Sigmoid colon (tissue), 7 donors: ENCODE measurements around the gene BAD. TPM values are rescaled to one million over a fixed set of nuclear protein-coding genes. Genes with fewer than 3 reads are reported as not detected.
A peak's percentile ranks its signal among the peaks of the same experiment; 100 is the strongest.

ENCODE experiments used
- DNase-seq: peaks from one replicate; pipeline ENCODE4 v3.0.0-alpha.2; 2019
- H3K27ac ChIP-seq, 4 donors: fragments of 200-600 bp; sonication (generic); one replicate each; pipeline ENCODE4 v1.5.1; 2016 to 2019; ENCODE audit warnings: mild to moderate bottlenecking in 1 of 4
- H3K27me3 ChIP-seq, 3 donors: fragments of 200-600 bp; sonication (generic); one replicate each; pipeline ENCODE4 v1.5.1; 2019; ENCODE audit warnings: mild to moderate bottlenecking in 1 of 3
- H3K36me3 ChIP-seq, 4 donors: fragments of 200-600 bp; sonication (generic); one replicate each; pipeline ENCODE4 v1.5.1; 2016 to 2019
- H3K4me1 ChIP-seq, 4 donors: fragments of 200-600 bp; sonication (generic); one replicate each; pipeline ENCODE4 v1.5.1; 2017 to 2019
- H3K4me3 ChIP-seq, 4 donors: fragments of 200-600 bp; sonication (generic); one replicate each; pipeline ENCODE4 v1.5.1; 2017 to 2019; ENCODE audit warnings: mild to moderate bottlenecking in 2 of 4, moderate library complexity in 1 of 4
- H3K9me3 ChIP-seq, 4 donors: fragments of 200-600 bp in 3 of 4; sonication (generic) in 3 of 4; one replicate each; pipeline versions ENCODE4 v1.5.1 to v1.6.1; 2013 to 2019
- EP300 ChIP-seq, 4 donors: sonication (generic); formaldehyde crosslinking; IDR thresholded peaks; one replicate each; pipeline ENCODE4 v1.6.1; 2017; ENCODE audit warnings: antibody characterized with exemption in 4 of 4
- POLR2A ChIP-seq, 2 donors: fragments of 450-650 bp; IDR thresholded peaks; one replicate each; pipeline ENCODE4 v1.6.1; 2016; ENCODE audit warnings: antibody characterized with exemption in 2 of 2, mild to moderate bottlenecking in 2 of 2, moderate library complexity in 2 of 2
- POLR2AphosphoS5 ChIP-seq, 4 donors: sonication (generic); formaldehyde crosslinking; IDR thresholded peaks; one replicate each; pipeline ENCODE4 v1.6.1; 2017; ENCODE audit warnings: antibody characterized with exemption in 4 of 4
- WGBS, 2 donors: extraction: QIAGEN DNeasy Blood & Tissue Kit; methylation state at CpG; one replicate each; pipeline ENCODE4 v1.1.7; 2013; 5-methylcytosine and 5-hydroxymethylcytosine counted together
- intact Hi-C: fragments of 100-400 bp; cut with DNase I; formaldehyde crosslinking; loops from one replicate; pipeline ENCODE4 v1.15.1; 2023
- polyA plus RNA-seq, 3 donors: library from polyadenylated mRNA; stranded (reverse); fragments of 200-250 nt; gene quantifications; one replicate each; pipeline ENCODE4 v1.2.3, GENCODE V29; 2013
- small RNA-seq, 3 donors: library from RNA; depleted of rRNA; stranded (forward); fragments of <200 nt; gene quantifications; one replicate each; pipeline ENCODE3, GENCODE V24; 2016
- total RNA-seq, 4 donors: library from RNA; depleted of rRNA; stranded (reverse); fragments of >200 nt; gene quantifications; one replicate each; pipeline ENCODE4 v1.1.0, GENCODE V29; 2016
- TF ChIP-seq, protein P1 (sequence below), 4 experiments: fragments of 450-650 bp in 3 of 4; fragments of 200-600 bp in 1 of 4; IDR thresholded peaks; one replicate each; pipeline ENCODE4 v1.5.1; 2016 to 2019; ENCODE audit warnings: antibody characterized with exemption in 4 of 4, mild to moderate bottlenecking in 3 of 4, moderate library complexity in 2 of 4
- donor health status: healthy with polysubstance abuse.
- donor health status: Bipolar disorder and iron deficiency.
- donor health status: healthy.

Gene BAD
- total and polyA plus RNA-seq, 7 donors, result 95.3 to 264 (median 127) TPM

DNA sequence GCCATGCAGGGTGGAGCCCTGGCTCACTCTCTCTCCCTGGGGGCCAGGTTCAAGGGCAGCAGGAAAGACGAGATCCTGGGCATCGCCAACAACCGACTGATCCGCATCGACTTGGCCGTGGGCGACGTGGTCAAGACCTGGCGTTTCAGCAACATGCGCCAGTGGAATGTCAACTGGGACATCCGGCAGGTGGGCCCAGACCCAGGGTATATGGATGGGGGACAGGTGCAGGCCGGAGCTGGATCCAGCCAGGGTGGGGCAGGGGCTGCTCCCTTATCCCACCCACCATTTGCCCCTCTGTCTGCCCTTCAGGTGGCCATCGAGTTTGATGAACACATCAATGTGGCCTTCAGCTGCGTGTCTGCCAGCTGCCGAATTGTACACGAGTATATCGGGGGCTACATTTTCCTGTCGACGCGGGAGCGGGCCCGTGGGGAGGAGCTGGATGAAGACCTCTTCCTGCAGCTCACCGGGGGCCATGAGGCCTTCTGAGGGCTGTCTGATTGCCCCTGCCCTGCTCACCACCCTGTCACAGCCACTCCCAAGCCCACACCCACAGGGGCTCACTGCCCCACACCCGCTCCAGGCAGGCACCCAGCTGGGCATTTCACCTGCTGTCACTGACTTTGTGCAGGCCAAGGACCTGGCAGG is 61.3 kb downstream of the BAD start:
- peak; percentile 63 for DNase-seq
- Histone ChIP-seq H3K4me3 (no peak overlapping the region), H3K4me1 (peaks cover 0 to 31% (median 26%) of the 10 kb centered on the region in 4 donors), H3K27ac (no peak overlapping the region), H3K9me3 (no peaks in the 10 kb centered on the region), H3K36me3 (peaks cover 0 to 21% (median 0%) of the 10 kb centered on the region in 4 donors), H3K27me3 (no peaks in the 10 kb centered on the region)
- TF ChIP-seq, protein P1, sequence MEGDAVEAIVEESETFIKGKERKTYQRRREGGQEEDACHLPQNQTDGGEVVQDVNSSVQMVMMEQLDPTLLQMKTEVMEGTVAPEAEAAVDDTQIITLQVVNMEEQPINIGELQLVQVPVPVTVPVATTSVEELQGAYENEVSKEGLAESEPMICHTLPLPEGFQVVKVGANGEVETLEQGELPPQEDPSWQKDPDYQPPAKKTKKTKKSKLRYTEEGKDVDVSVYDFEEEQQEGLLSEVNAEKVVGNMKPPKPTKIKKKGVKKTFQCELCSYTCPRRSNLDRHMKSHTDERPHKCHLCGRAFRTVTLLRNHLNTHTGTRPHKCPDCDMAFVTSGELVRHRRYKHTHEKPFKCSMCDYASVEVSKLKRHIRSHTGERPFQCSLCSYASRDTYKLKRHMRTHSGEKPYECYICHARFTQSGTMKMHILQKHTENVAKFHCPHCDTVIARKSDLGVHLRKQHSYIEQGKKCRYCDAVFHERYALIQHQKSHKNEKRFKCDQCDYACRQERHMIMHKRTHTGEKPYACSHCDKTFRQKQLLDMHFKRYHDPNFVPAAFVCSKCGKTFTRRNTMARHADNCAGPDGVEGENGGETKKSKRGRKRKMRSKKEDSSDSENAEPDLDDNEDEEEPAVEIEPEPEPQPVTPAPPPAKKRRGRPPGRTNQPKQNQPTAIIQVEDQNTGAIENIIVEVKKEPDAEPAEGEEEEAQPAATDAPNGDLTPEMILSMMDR (IDR thresholded peaks at IDR 0.05), result no peak
- TF ChIP-seq POLR2A (IDR thresholded peaks at IDR 0.05) (no peak), EP300 (IDR thresholded peaks at IDR 0.05) (no peak), POLR2AphosphoS5 (IDR thresholded peaks at IDR 0.05) (no peak)
- WGBS, 2 donors, result 77 to 87% methylated on average over 24 of the region's 24 CpGs
- intact Hi-C loops, result no loop called here

DNA sequence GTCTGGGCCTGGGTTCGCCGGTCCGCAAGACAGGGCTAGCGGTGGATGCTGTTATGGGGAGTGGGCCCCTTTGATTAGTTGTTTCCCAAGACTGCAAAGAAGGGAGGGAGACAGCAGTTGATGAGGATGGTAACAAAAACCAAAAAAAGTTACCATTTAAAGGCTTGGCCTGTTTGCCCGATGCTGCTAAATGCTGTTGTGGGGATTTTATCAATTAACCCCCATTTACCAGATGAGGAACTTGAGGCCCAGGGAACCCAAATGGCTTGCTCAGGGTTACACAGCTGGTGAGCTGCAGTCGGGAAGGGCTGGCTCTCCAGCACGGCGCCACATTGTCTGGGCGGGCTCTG is 61.8 kb downstream of the BAD start:
- no peak overlapping the region for H3K4me3 ChIP-seq
- H3K4me1 ChIP-seq, result peaks cover 0 to 26% (median 23%) of the 10 kb centered on the region in 4 donors
- 82 to 88% methylated on average over 9 of the region's 9 CpGs for WGBS, 2 donors
- H3K36me3 ChIP-seq, result peaks cover 0 to 21% (median 0%) of the 10 kb centered on the region in 4 donors
- no peak overlapping the region for H3K27ac ChIP-seq
- no peaks in the 10 kb centered on the region for H3K27me3 ChIP-seq
- H3K9me3 ChIP-seq, result no peaks in the 10 kb centered on the region
- DNase-seq, result no peak
- no peak for TF ChIP-seq POLR2AphosphoS5 (IDR thresholded peaks at IDR 0.05)
- TF ChIP-seq, protein P1 (IDR thresholded peaks at IDR 0.05), result no peak
- no peak for TF ChIP-seq EP300 (IDR thresholded peaks at IDR 0.05)
- TF ChIP-seq POLR2A (IDR thresholded peaks at IDR 0.05), result no peak
- intact Hi-C loops, result no loop called here

DNA sequence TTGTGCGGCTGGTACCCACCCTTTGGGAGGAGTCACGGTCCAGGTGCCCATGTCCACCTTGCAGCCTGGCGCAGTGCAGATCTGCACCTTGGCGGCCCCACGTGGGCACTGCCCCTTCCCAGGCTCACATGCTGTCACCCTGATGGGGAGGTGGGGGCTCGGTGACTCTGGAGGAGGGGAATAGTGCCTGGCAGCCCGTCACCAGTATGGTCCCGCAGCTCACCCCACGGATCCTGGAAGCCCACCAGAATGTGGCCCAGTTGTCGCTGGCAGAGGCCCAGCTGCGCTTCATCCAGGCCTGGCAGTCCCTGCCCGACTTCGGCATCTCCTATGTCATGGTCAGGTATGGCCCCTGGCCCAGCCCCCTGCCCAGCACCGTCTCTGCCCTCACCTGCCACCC is 63.7 kb downstream of the BAD start:
- no peak for DNase-seq
- no peak for TF ChIP-seq POLR2AphosphoS5 (IDR thresholded peaks at IDR 0.05)
- Histone ChIP-seq H3K9me3 (no peaks in the 10 kb centered on the region), H3K27me3 (no peaks in the 10 kb centered on the region), H3K4me1 (peaks cover 0 to 11% (median 11%) of the 10 kb centered on the region in 4 donors), H3K36me3 (peaks cover 0 to 21% (median 0%) of the 10 kb centered on the region in 4 donors), H3K4me3 (no peak overlapping the region), H3K27ac (no peak overlapping the region)
- intact Hi-C loops, result no loop called here
- 91 to 95% methylated on average over 14 of the region's 14 CpGs for whole genome bisulfite sequencing, 2 donors

DNA sequence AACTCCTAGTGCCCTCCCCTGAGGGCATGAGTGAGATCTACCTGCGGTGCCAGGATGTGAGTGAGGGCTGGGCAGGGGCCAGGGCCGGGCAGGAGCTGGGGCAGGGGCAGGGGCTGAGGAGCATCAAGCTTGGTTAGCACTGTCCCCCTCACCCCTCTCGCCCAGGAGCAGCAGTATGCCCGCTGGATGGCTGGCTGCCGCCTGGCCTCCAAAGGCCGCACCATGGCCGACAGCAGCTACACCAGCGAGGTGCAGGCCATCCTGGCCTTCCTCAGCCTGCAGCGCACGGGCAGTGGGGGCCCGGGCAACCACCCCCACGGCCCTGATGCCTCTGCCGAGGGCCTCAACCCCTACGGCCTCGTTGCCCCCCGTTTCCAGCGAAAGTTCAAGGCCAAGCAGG is 64.2 kb downstream of the BAD start:
- 91 to 92% methylated on average over 17 of the region's 17 CpGs for WGBS, 2 donors
- H3K4me1 ChIP-seq, result peaks cover 0 to 7% (median 6%) of the 10 kb centered on the region in 4 donors
- no peak for DNase-seq
- peaks cover 0 to 21% (median 0%) of the 10 kb centered on the region in 4 donors for H3K36me3 ChIP-seq
- H3K9me3 ChIP-seq, result no peaks in the 10 kb centered on the region
- H3K27me3 ChIP-seq, result no peaks in the 10 kb centered on the region
- intact Hi-C loops, result no loop called here
- H3K4me3 ChIP-seq, result no peak overlapping the region
- no peak overlapping the region for H3K27ac ChIP-seq
- TF ChIP-seq POLR2AphosphoS5 (IDR thresholded peaks at IDR 0.05), result no peak
- no peak for TF ChIP-seq EP300 (IDR thresholded peaks at IDR 0.05)
- no peak for TF ChIP-seq POLR2A (IDR thresholded peaks at IDR 0.05)
- TF ChIP-seq, protein P1 (IDR thresholded peaks at IDR 0.05), result no peak

Small RNA genes within 50 kb of the gene (small RNA-seq; reads per million reads assigned to genes)
- gene RF00019, result 0 reads per million in 3 donors

Other genes starting within 250 kb of the BAD start
- gene FLRT1, start 248.7 kb downstream of the BAD start, total RNA-seq, result 1 to 10 TPM in 3 of 4 donors, under 1 TPM in 1; 0.99 to 6.9 (median 3.1) TPM
- under 1 TPM in 1 of 3 donors, not detected in 2; 0.66 TPM for gene FLRT1, start 248.7 kb downstream of the BAD start, polyA plus RNA-seq
- gene MACROD1, start 118.6 kb downstream of the BAD start, total RNA-seq, result 10 to 100 TPM; 23.3 to 33.9 (median 25.8) TPM
- gene MACROD1, start 118.6 kb downstream of the BAD start, polyA plus RNA-seq, result 10 to 100 TPM; 14.2 to 16.8 (median 14.8) TPM
- 10 to 100 TPM; 58.2 to 90.3 (median 81.0) TPM for gene STIP1, start 98.5 kb downstream of the BAD start, total RNA-seq
- gene STIP1, start 98.5 kb downstream of the BAD start, polyA plus RNA-seq, result 10 to 100 TPM; 38.4 to 84.3 (median 50.2) TPM
- gene FERMT3, start 77.9 kb downstream of the BAD start, total RNA-seq, result 10 to 100 TPM; 15.0 to 26.2 (median 20.3) TPM
- 10 to 100 TPM; 15.3 to 41.5 (median 20.4) TPM for gene FERMT3, start 77.9 kb downstream of the BAD start, polyA plus RNA-seq
- gene TRPT1, start 58.5 kb downstream of the BAD start, total RNA-seq, result 10 to 100 TPM; 45.7 to 80.6 (median 62.9) TPM
- gene TRPT1, start 58.5 kb downstream of the BAD start, polyA plus RNA-seq, result 10 to 100 TPM; 70.8 to 82.8 (median 82.3) TPM
- 10 to 100 TPM; 41.4 to 64.8 (median 50.1) TPM for gene NUDT22, start 58.4 kb downstream of the BAD start, total RNA-seq
- 100 to 1,000 TPM in 2 of 3 donors, 10 to 100 TPM in 1; 91.3 to 130 (median 116) TPM for gene NUDT22, start 58.4 kb downstream of the BAD start, polyA plus RNA-seq
- gene DNAJC4, start 54.1 kb downstream of the BAD start, total RNA-seq, result 10 to 100 TPM; 25.7 to 37.1 (median 28.1) TPM
- gene DNAJC4, start 54.1 kb downstream of the BAD start, polyA plus RNA-seq, result 10 to 100 TPM; 27.5 to 68.1 (median 58.3) TPM
- gene VEGFB, start 50.1 kb downstream of the BAD start, total RNA-seq, result 100 to 1,000 TPM in 2 of 4 donors, 10 to 100 TPM in 2; 76.7 to 117 (median 98.4) TPM
- 10 to 100 TPM; 23.4 to 94.9 (median 42.6) TPM for gene VEGFB, start 50.1 kb downstream of the BAD start, polyA plus RNA-seq
- 10 to 100 TPM; 49.2 to 70.5 (median 51.3) TPM for gene FKBP2, start 43.6 kb downstream of the BAD start, total RNA-seq
- gene FKBP2, start 43.6 kb downstream of the BAD start, polyA plus RNA-seq, result 100 to 1,000 TPM in 2 of 3 donors, 10 to 100 TPM in 1; 97.3 to 213 (median 116) TPM
- 10 to 100 TPM; 31.8 to 66.6 (median 51.3) TPM for gene PPP1R14B, start 37.7 kb downstream of the BAD start, total RNA-seq
- 100 to 1,000 TPM in 1 of 3 donors, 10 to 100 TPM in 2; 78.8 to 159 (median 93.7) TPM for gene PPP1R14B, start 37.7 kb downstream of the BAD start, polyA plus RNA-seq
- 10 to 100 TPM; 10.6 to 17.7 (median 12.1) TPM for gene PLCB3, start 33.1 kb downstream of the BAD start, total RNA-seq
- gene PLCB3, start 33.1 kb downstream of the BAD start, polyA plus RNA-seq, result 10 to 100 TPM; 23.4 to 52.8 (median 35.4) TPM
- gene GPR137, start 1.2 kb upstream of the BAD start, total RNA-seq, result 10 to 100 TPM; 12.2 to 21.0 (median 13.6) TPM
- 10 to 100 TPM; 17.4 to 35.0 (median 18.0) TPM for gene GPR137, start 1.2 kb upstream of the BAD start, polyA plus RNA-seq
- gene KCNK4, start 6.6 kb upstream of the BAD start, total RNA-seq, result under 1 TPM in 1 of 4 donors, not detected in 3; 0.71 TPM
- gene KCNK4, start 6.6 kb upstream of the BAD start, polyA plus RNA-seq, result not detected
- not detected for gene CATSPERZ, start 15.7 kb upstream of the BAD start, total RNA-seq
- 1 to 10 TPM in 2 of 3 donors, not detected in 1; 1.1 to 1.4 TPM for gene CATSPERZ, start 15.7 kb upstream of the BAD start, polyA plus RNA-seq
- gene ESRRA, start 20.9 kb upstream of the BAD start, total RNA-seq, result 10 to 100 TPM; 39.9 to 48.7 (median 45.3) TPM
- gene ESRRA, start 20.9 kb upstream of the BAD start, polyA plus RNA-seq, result 100 to 1,000 TPM; 151 to 244 (median 219) TPM
- gene TRMT112, start 32.9 kb upstream of the BAD start, total RNA-seq, result 100 to 1,000 TPM; 182 to 353 (median 269) TPM
- gene TRMT112, start 32.9 kb upstream of the BAD start, polyA plus RNA-seq, result 100 to 1,000 TPM; 148 to 232 (median 168) TPM
- 100 to 1,000 TPM; 169 to 269 (median 215) TPM for gene PRDX5, start 33.5 kb upstream of the BAD start, total RNA-seq
- 1,000 to 10,000 TPM in 1 of 3 donors, 100 to 1,000 TPM in 2; 596 to 1,045 (median 779) TPM for gene PRDX5, start 33.5 kb upstream of the BAD start, polyA plus RNA-seq
- 1 to 10 TPM; 2.6 to 8.6 (median 3.9) TPM for gene CCDC88B, start 55.5 kb upstream of the BAD start, total RNA-seq
- gene CCDC88B, start 55.5 kb upstream of the BAD start, polyA plus RNA-seq, result 100 to 1,000 TPM in 1 of 3 donors, 10 to 100 TPM in 2; 15.6 to 157 (median 23.6) TPM
- gene RPS6KA4, start 74.5 kb upstream of the BAD start, total RNA-seq, result 10 to 100 TPM; 15.6 to 24.1 (median 18.6) TPM
- 10 to 100 TPM; 14.4 to 48.4 (median 16.6) TPM for gene RPS6KA4, start 74.5 kb upstream of the BAD start, polyA plus RNA-seq